Type B pancreatic cell (in vitro differentiated cells): ENCODE measurements around the gene NR6A1. TPM values are rescaled to one million over a fixed set of nuclear protein-coding genes. Genes with fewer than 3 reads are reported as not detected.
A peak's percentile ranks its signal among the peaks of the same experiment; 100 is the strongest.

Experiments
- DNase-seq: peaks from one replicate; pipeline ENCODE4 v3.0.0; 2021; ENCODE audit warnings: mixed read lengths; ENCODE audit not compliant: unreplicated experiment; ENCODE audit errors: extremely low spot score
- H3K27ac Mint-ChIP-seq: 2 replicates; pipeline ENCODE4 v1.8.0; 2021; ENCODE audit warnings: mild to moderate bottlenecking, mixed read lengths
- H3K27me3 Mint-ChIP-seq: 2 replicates; pipeline ENCODE4 v1.8.0; 2021; ENCODE audit warnings: mixed read lengths
- H3K36me3 Mint-ChIP-seq: 2 replicates; pipeline ENCODE4 v1.8.0; 2021; ENCODE audit warnings: mixed read lengths
- H3K4me1 Mint-ChIP-seq: one replicate; pipeline ENCODE4 v1.8.0; 2021; ENCODE audit warnings: mixed read lengths; ENCODE audit not compliant: unreplicated experiment
- H3K4me3 Mint-ChIP-seq: 2 replicates; pipeline ENCODE4 v1.8.0; 2021; ENCODE audit warnings: mild to moderate bottlenecking, mixed read lengths
- H3K9me3 Mint-ChIP-seq: 2 replicates; pipeline ENCODE4 v1.8.0; 2021; ENCODE audit warnings: mixed read lengths
- CTCF ChIP-seq: fragments of 200-600 bp; sonication (generic); conservative IDR thresholded peaks from 2 replicates; pipeline ENCODE4 v1.5.0; 2021; ENCODE audit warnings: antibody characterized with exemption, mild to moderate bottlenecking
- total RNA-seq: library from RNA; stranded (reverse); gene quantifications from 2 replicates; pipeline ENCODE4 v1.2.1, GENCODE V29; 2021; ENCODE audit warnings: low replicate concordance

Gene NR6A1
- total RNA-seq, 1 donor from 2014 or later, result 10.0 TPM

GRCh38 chr9:124506931-124507879, 263.9 kb downstream of the NR6A1 start, which contains the start of gene NR5A1:
Gene NR5A1, minus strand, starts transcription at chr9:124507399. Its CDS starts 4,004 bp downstream, at chr9:124503395.
- no peak for TF ChIP-seq CTCF
- Mint-ChIP-seq H3K4me1 (peaks cover 11% of the 10 kb centered on the region), H3K27me3 (peaks cover 36% of the 10 kb centered on the region), H3K36me3 (no peaks in the 10 kb centered on the region), H3K4me3 (no peak within 1 kb of the TSS), H3K27ac (no peak within 1 kb of the TSS), H3K9me3 (no peaks in the 10 kb centered on the region)
- no peak for DNase-seq

GRCh38 chr9:124506433-124506832, 264.7 kb downstream of the NR6A1 start:
- no peak for TF ChIP-seq CTCF
- peaks cover 44% of the 10 kb centered on the region for H3K27me3 Mint-ChIP-seq
- no peaks in the 10 kb centered on the region for H3K36me3 Mint-ChIP-seq
- H3K27ac Mint-ChIP-seq, result no peak overlapping the region
- H3K4me1 Mint-ChIP-seq, result peaks cover 4% of the 10 kb centered on the region
- no peak overlapping the region for H3K4me3 Mint-ChIP-seq
- H3K9me3 Mint-ChIP-seq, result no peaks in the 10 kb centered on the region
- DNase-seq, result no peak

- DNase-seq, result no peak
- H3K36me3 Mint-ChIP-seq, result no peaks in the 10 kb centered on the region
- no peaks in the 10 kb centered on the region for H3K9me3 Mint-ChIP-seq
- no peak for TF ChIP-seq CTCF
- H3K27ac Mint-ChIP-seq, result no peak overlapping the region
- peaks cover 4% of the 10 kb centered on the region for H3K4me1 Mint-ChIP-seq
- no peak overlapping the region for H3K4me3 Mint-ChIP-seq
- H3K27me3 Mint-ChIP-seq, result peaks cover 49% of the 10 kb centered on the region
Observed at GRCh38 chr9:124505901-124506346, 265.2 kb downstream of the NR6A1 start.

GRCh38 chr9:124505006-124505900, 265.9 kb downstream of the NR6A1 start:
- H3K36me3 Mint-ChIP-seq, result no peaks in the 10 kb centered on the region
- no peak for DNase-seq
- H3K27me3 Mint-ChIP-seq, result peaks cover 52% of the 10 kb centered on the region
- no peak overlapping the region for H3K27ac Mint-ChIP-seq
- peaks cover 4% of the 10 kb centered on the region for H3K4me1 Mint-ChIP-seq
- no peaks in the 10 kb centered on the region for H3K9me3 Mint-ChIP-seq
- H3K4me3 Mint-ChIP-seq, result peak overlapping the region; percentile 67
- TF ChIP-seq CTCF, result no peak

GRCh38 chr9:124504530-124505005, 266.5 kb downstream of the NR6A1 start:
- Mint-ChIP-seq H3K36me3 (no peaks in the 10 kb centered on the region), H3K4me1 (peaks cover 4% of the 10 kb centered on the region), H3K27ac (no peak overlapping the region), H3K9me3 (no peaks in the 10 kb centered on the region), H3K27me3 (peaks cover 56% of the 10 kb centered on the region), H3K4me3 (no peak overlapping the region)
- TF ChIP-seq CTCF, result no peak
- DNase-seq, result no peak
